Measurements from ENCODE around the gene OPCML. TPM values are rescaled to one million over a fixed set of nuclear protein-coding genes. Genes with fewer than 3 reads are reported as not detected.

Gene OPCML
- total RNA-seq, 1 donor from 2014 or later: 4.6 TPM

- no peak for DNase-seq (ENCODE audit: extremely low spot score, unreplicated experiment)
Observed at GRCh38 chr11:133153031-133153430, 379.3 kb downstream of the OPCML start.

GRCh38 chr11:133149698-133150097 is 382.6 kb downstream of the OPCML start:
- TF ChIP-seq CTCF (conservative IDR thresholded peaks at IDR 0.05): no peak
- peaks cover 9% of the 10 kb centered on the region for H3K4me1 Mint-ChIP-seq (ENCODE audit: unreplicated experiment)
- H3K27ac Mint-ChIP-seq: no peak overlapping the region
- H3K27me3 Mint-ChIP-seq: peaks cover 63% of the 10 kb centered on the region
- no peaks in the 10 kb centered on the region for H3K9me3 Mint-ChIP-seq
- H3K4me3 Mint-ChIP-seq: no peak overlapping the region
- DNase-seq (ENCODE audit: extremely low spot score, unreplicated experiment): no peak
- no peaks in the 10 kb centered on the region for H3K36me3 Mint-ChIP-seq

More at GRCh38 chr11:133153031-133153430, 379.3 kb downstream of the OPCML start:
- no peaks in the 10 kb centered on the region for H3K9me3 Mint-ChIP-seq
- no peak overlapping the region for H3K27ac Mint-ChIP-seq
- no peaks in the 10 kb centered on the region for H3K36me3 Mint-ChIP-seq
- H3K4me3 Mint-ChIP-seq: no peak overlapping the region
- TF ChIP-seq CTCF (conservative IDR thresholded peaks at IDR 0.05): no peak
- H3K4me1 Mint-ChIP-seq (ENCODE audit: unreplicated experiment): peaks cover 3% of the 10 kb centered on the region
- peaks cover 71% of the 10 kb centered on the region for H3K27me3 Mint-ChIP-seq

GRCh38 chr11:133147625-133148024 is 384.7 kb downstream of the OPCML start:
- H3K27ac Mint-ChIP-seq: no peak overlapping the region

GRCh38 chr11:133146697-133147306 is 385.5 kb downstream of the OPCML start:
- H3K27me3 Mint-ChIP-seq: peaks cover 73% of the 10 kb centered on the region
- no peak overlapping the region for H3K27ac Mint-ChIP-seq
- no peak for TF ChIP-seq CTCF (conservative IDR thresholded peaks at IDR 0.05)
- H3K4me1 Mint-ChIP-seq (ENCODE audit: unreplicated experiment): peaks cover 9% of the 10 kb centered on the region
- H3K9me3 Mint-ChIP-seq: peaks cover under 1% of the 10 kb centered on the region
- no peaks in the 10 kb centered on the region for H3K36me3 Mint-ChIP-seq
- H3K4me3 Mint-ChIP-seq: no peak overlapping the region
- DNase-seq (ENCODE audit: extremely low spot score, unreplicated experiment): no peak

More at GRCh38 chr11:133147625-133148024, 384.7 kb downstream of the OPCML start:
- no peak for DNase-seq (ENCODE audit: extremely low spot score, unreplicated experiment)
- Mint-ChIP-seq H3K27me3 (peaks cover 73% of the 10 kb centered on the region), H3K4me3 (no peak overlapping the region), H3K4me1 (ENCODE audit: unreplicated experiment) (peaks cover 9% of the 10 kb centered on the region), H3K9me3 (no peaks in the 10 kb centered on the region), H3K36me3 (no peaks in the 10 kb centered on the region)
- TF ChIP-seq CTCF (conservative IDR thresholded peaks at IDR 0.05): no peak

- no peak for DNase-seq (ENCODE audit: extremely low spot score, unreplicated experiment)
- H3K9me3 Mint-ChIP-seq: peaks cover 5% of the 10 kb centered on the region
- no peak overlapping the region for H3K27ac Mint-ChIP-seq
- no peak for TF ChIP-seq CTCF (conservative IDR thresholded peaks at IDR 0.05)
- peaks cover 56% of the 10 kb centered on the region for H3K27me3 Mint-ChIP-seq
- no peaks in the 10 kb centered on the region for H3K36me3 Mint-ChIP-seq
- H3K4me3 Mint-ChIP-seq: no peak overlapping the region
- no peaks in the 10 kb centered on the region for H3K4me1 Mint-ChIP-seq (ENCODE audit: unreplicated experiment)
Observed at GRCh38 chr11:133137939-133138338, 394.4 kb downstream of the OPCML start.

All from type B pancreatic cell (in vitro differentiated cells).